IPS-18c (cell line): ENCODE data around the gene RORB.

Source experiments
- H3K4me3 ChIP-seq: 2 replicates; pipeline ENCODE4 v1.7.0; 2013; ENCODE audit warnings: low read depth, mild to moderate bottlenecking, low read length, moderate library complexity; ENCODE audit not compliant: insufficient read depth
- H3K9me3 ChIP-seq: one replicate; pipeline ENCODE4 v1.6.1; 2013; ENCODE audit warnings: mild to moderate bottlenecking, low read length, moderate library complexity; ENCODE audit not compliant: control insufficient read depth, insufficient read depth

Gene RORB

GRCh38 chr9:74726581-74726980 lies 229.4 kb downstream of the RORB start:
- Histone ChIP-seq H3K4me3 (no peak overlapping the region), H3K9me3 (no peaks in the 10 kb centered on the region)

GRCh38 chr9:74728176-74728575 lies 231.0 kb downstream of the RORB start:
- Histone ChIP-seq H3K4me3 (no peak overlapping the region), H3K9me3 (no peaks in the 10 kb centered on the region)

GRCh38 chr9:74729136-74729695 lies 232.1 kb downstream of the RORB start:
- H3K4me3 ChIP-seq: no peak overlapping the region

GRCh38 chr9:74735761-74736160 lies 238.6 kb downstream of the RORB start:
- H3K4me3 ChIP-seq: no peak overlapping the region
- no peaks in the 10 kb centered on the region for H3K9me3 ChIP-seq

More at GRCh38 chr9:74729136-74729695, 232.1 kb downstream of the RORB start:
- H3K9me3 ChIP-seq: no peaks in the 10 kb centered on the region

GRCh38 chr9:74736646-74737045 lies 239.5 kb downstream of the RORB start:
- no peaks in the 10 kb centered on the region for H3K9me3 ChIP-seq
- H3K4me3 ChIP-seq: no peak overlapping the region

GRCh38 chr9:74742191-74742790 lies 245.2 kb downstream of the RORB start:
- no peaks in the 10 kb centered on the region for H3K9me3 ChIP-seq
- no peak overlapping the region for H3K4me3 ChIP-seq
